KMS-11 (cell line): ENCODE data around the gene TRIM54.
"Not testable (repeated sequence)": the region's sequence is repeated elsewhere in the genome, so short reads cannot be mapped to it uniquely, and the experiment has no call there.

Experiments used
- H2AFZ ChIP-seq: fragments of 200-600 bp; sonication (generic); 2 replicates; pipeline ENCODE4 v1.6.1; 2016; ENCODE audit warnings: antibody characterized with exemption, mixed run types, low read depth
- H3K27ac ChIP-seq: fragments of 200-600 bp; sonication (generic); 2 replicates; pipeline ENCODE4 v1.6.1; 2016; ENCODE audit warnings: mild to moderate bottlenecking, mixed run types
- H3K27me3 ChIP-seq: fragments of 200-600 bp; sonication (generic); 2 replicates; pipeline ENCODE4 v1.6.1; 2017; ENCODE audit warnings: mild to moderate bottlenecking, low read depth, mixed run types, moderate library complexity; ENCODE audit not compliant: insufficient read depth
- H3K36me3 ChIP-seq: fragments of 200-600 bp; sonication (generic); 2 replicates; pipeline ENCODE4 v1.6.1; 2017; ENCODE audit warnings: mild to moderate bottlenecking, mixed run types; ENCODE audit not compliant: insufficient read depth
- H3K4me1 ChIP-seq: fragments of 200-600 bp; sonication (generic); 2 replicates; pipeline ENCODE4 v1.6.1; 2016; ENCODE audit warnings: mild to moderate bottlenecking, low read depth, mixed run types; ENCODE audit not compliant: poor library complexity, severe bottlenecking
- H3K4me2 ChIP-seq: fragments of 200-600 bp; sonication (generic); 2 replicates; pipeline ENCODE4 v1.7.0; 2016; ENCODE audit warnings: mild to moderate bottlenecking, mixed run types
- H3K4me3 ChIP-seq: fragments of 200-600 bp; sonication (generic); IDR thresholded peaks from 2 replicates; pipeline ENCODE4 v1.6.1; 2017; ENCODE audit warnings: low read depth, low read length, mixed read lengths; ENCODE audit not compliant: insufficient read depth
- H3K79me2 ChIP-seq: fragments of 200-600 bp; sonication (generic); 2 replicates; pipeline ENCODE4 v1.6.1; 2016; ENCODE audit warnings: low read depth, mixed run types; ENCODE audit not compliant: insufficient read depth
- H3K9ac ChIP-seq: fragments of 200-600 bp; sonication (generic); 2 replicates; pipeline ENCODE4 v1.6.1; 2016; ENCODE audit warnings: mild to moderate bottlenecking, mixed run types
- H4K20me1 ChIP-seq: fragments of 200-600 bp; sonication (generic); 2 replicates; pipeline ENCODE4 v1.6.1; 2016; ENCODE audit warnings: mild to moderate bottlenecking, mixed run types; ENCODE audit not compliant: insufficient read depth
- CTCF ChIP-seq: fragments of 200-600 bp; sonication (generic); conservative IDR thresholded peaks from 2 replicates; pipeline ENCODE4 v1.6.1; 2017; ENCODE audit warnings: low read depth, mild to moderate bottlenecking, antibody characterized with exemption, low read length, moderate library complexity, mixed read lengths

TRIM54 gene

GRCh38 chr2:27316655-27317412 is 34.6 kb downstream of the TRIM54 start:
- Histone ChIP-seq H2AFZ (no peak overlapping the region), H4K20me1 (no peaks in the 10 kb centered on the region), H3K9ac (no peak overlapping the region), H3K79me2 (no peaks in the 10 kb centered on the region), H3K4me2 (no peak overlapping the region), H3K27me3 (no peaks in the 10 kb centered on the region), H3K4me1 (peaks cover 2% of the 10 kb centered on the region), H3K27ac (no peak overlapping the region), H3K36me3 (no peaks in the 10 kb centered on the region), H3K4me3 (no peak overlapping the region)
- TF ChIP-seq CTCF: no peak

GRCh38 chr2:27319839-27320238 is 37.6 kb downstream of the TRIM54 start:
- H3K4me3 ChIP-seq, H3K79me2 ChIP-seq, H3K27ac ChIP-seq, H3K36me3 ChIP-seq, H3K4me2 ChIP-seq, H2AFZ ChIP-seq, H4K20me1 ChIP-seq, H3K27me3 ChIP-seq, H3K9ac ChIP-seq: not testable (repeated sequence)
- peaks cover 14% of the 10 kb centered on the region for H3K4me1 ChIP-seq

- no peak for TF ChIP-seq CTCF
- Histone ChIP-seq H3K79me2 (no peaks in the 10 kb centered on the region), H3K4me1 (peaks cover 14% of the 10 kb centered on the region), H3K27ac (no peak overlapping the region), H3K27me3 (no peaks in the 10 kb centered on the region), H3K36me3 (no peaks in the 10 kb centered on the region), H3K4me3 (no peak overlapping the region), H4K20me1 (no peaks in the 10 kb centered on the region), H3K9ac (no peak overlapping the region), H3K4me2 (no peak overlapping the region), H2AFZ (no peak overlapping the region)
Observed at GRCh38 chr2:27320958-27321543, 38.8 kb downstream of the TRIM54 start.

- TF ChIP-seq CTCF: no peak
- peak overlapping the region; percentile 77 for H2AFZ ChIP-seq
- H3K4me2 ChIP-seq: peak overlapping the region; percentile 71
- H3K4me3 ChIP-seq: peak overlapping the region; percentile 61
- H3K36me3 ChIP-seq: no peaks in the 10 kb centered on the region
- H3K27me3 ChIP-seq: no peaks in the 10 kb centered on the region
- H3K9ac ChIP-seq: peak overlapping the region; percentile 84
- peak overlapping the region; percentile 32; the same call in 1 of the 2 replicates for H3K27ac ChIP-seq
- no peaks in the 10 kb centered on the region for H4K20me1 ChIP-seq
- H3K79me2 ChIP-seq: no peaks in the 10 kb centered on the region
- peaks cover 14% of the 10 kb centered on the region for H3K4me1 ChIP-seq
Observed at GRCh38 chr2:27322301-27322765, 40.1 kb downstream of the TRIM54 start.
